ENCODE measurements around the gene PARP1. TPM values are rescaled to one million over a fixed set of nuclear protein-coding genes. Genes with fewer than 3 reads are reported as not detected.

PARP1 gene
- total RNA-seq, 1 experiment from 2014 or later, result 263 TPM

- Histone ChIP-seq H3K4me1 (ENCODE audit: insufficient read depth, low read length, poor library complexity, severe bottlenecking) (no peaks in the 10 kb centered on the region), H3K9me3 (ENCODE audit: low read depth, low read length, poor library complexity, severe bottlenecking) (no peaks in the 10 kb centered on the region), H3K27me3 (replicated peaks; ENCODE audit: insufficient read depth, low read depth, low read length, poor library complexity) (no peaks in the 10 kb centered on the region), H3K4me3 (ENCODE audit: low read depth, low read length, poor library complexity, severe bottlenecking) (no peak overlapping the region), H3K36me3 (ENCODE audit: insufficient read depth, low read length, poor library complexity, severe bottlenecking) (peaks cover 25% of the 10 kb centered on the region), H3K27ac (ENCODE audit: low read depth, low read length, poor library complexity, severe bottlenecking) (no peak overlapping the region)
- ChIA-PET CTCF (no interaction called here), POLR2A (ENCODE audit: low non-redundant PET) (no interaction called here)
- TF ChIP-seq EZH2 (IDR thresholded peaks at IDR 0.05; ENCODE audit: borderline replicate concordance, low read depth, low read length, poor library complexity, severe bottlenecking), result no peak
- no peak for TF ChIP-seq CTCF (conservative IDR thresholded peaks at IDR 0.05; ENCODE audit: low read depth, low read length)
- no TSS peak for BruUV-seq (replicated peaks)
- DNase-seq (ENCODE audit: low spot score), result no peak
- intact Hi-C loops (cut with micrococcal nuclease; ENCODE audit: unreplicated experiment), result no loop called here
These were observed 52.0 kb downstream of the PARP1 start for GRCh38 chr1:226355669-226356551.

- intact Hi-C loops (cut with micrococcal nuclease; ENCODE audit: unreplicated experiment), result no loop called here
- no peak for DNase-seq (ENCODE audit: low spot score)
- H3K27ac ChIP-seq (ENCODE audit: low read depth, low read length, poor library complexity, severe bottlenecking), result no peak overlapping the region
- BruUV-seq (replicated peaks), result no TSS peak
- ChIA-PET CTCF (no interaction called here), POLR2A (ENCODE audit: low non-redundant PET) (no interaction called here)
- no peak for TF ChIP-seq CTCF (conservative IDR thresholded peaks at IDR 0.05; ENCODE audit: low read depth, low read length)
- no peak for TF ChIP-seq EZH2 (IDR thresholded peaks at IDR 0.05; ENCODE audit: borderline replicate concordance, low read depth, low read length, poor library complexity, severe bottlenecking)
- no peaks in the 10 kb centered on the region for H3K27me3 ChIP-seq (replicated peaks; ENCODE audit: insufficient read depth, low read depth, low read length, poor library complexity)
- no peak overlapping the region for H3K4me3 ChIP-seq (ENCODE audit: low read depth, low read length, poor library complexity, severe bottlenecking)
- H3K4me1 ChIP-seq (ENCODE audit: insufficient read depth, low read length, poor library complexity, severe bottlenecking), result peaks cover 8% of the 10 kb centered on the region
- H3K9me3 ChIP-seq (ENCODE audit: low read depth, low read length, poor library complexity, severe bottlenecking), result no peaks in the 10 kb centered on the region
- H3K36me3 ChIP-seq (ENCODE audit: insufficient read depth, low read length, poor library complexity, severe bottlenecking), result peaks cover 16% of the 10 kb centered on the region
These were observed 52.9 kb downstream of the PARP1 start for GRCh38 chr1:226355016-226355415.

DNA sequence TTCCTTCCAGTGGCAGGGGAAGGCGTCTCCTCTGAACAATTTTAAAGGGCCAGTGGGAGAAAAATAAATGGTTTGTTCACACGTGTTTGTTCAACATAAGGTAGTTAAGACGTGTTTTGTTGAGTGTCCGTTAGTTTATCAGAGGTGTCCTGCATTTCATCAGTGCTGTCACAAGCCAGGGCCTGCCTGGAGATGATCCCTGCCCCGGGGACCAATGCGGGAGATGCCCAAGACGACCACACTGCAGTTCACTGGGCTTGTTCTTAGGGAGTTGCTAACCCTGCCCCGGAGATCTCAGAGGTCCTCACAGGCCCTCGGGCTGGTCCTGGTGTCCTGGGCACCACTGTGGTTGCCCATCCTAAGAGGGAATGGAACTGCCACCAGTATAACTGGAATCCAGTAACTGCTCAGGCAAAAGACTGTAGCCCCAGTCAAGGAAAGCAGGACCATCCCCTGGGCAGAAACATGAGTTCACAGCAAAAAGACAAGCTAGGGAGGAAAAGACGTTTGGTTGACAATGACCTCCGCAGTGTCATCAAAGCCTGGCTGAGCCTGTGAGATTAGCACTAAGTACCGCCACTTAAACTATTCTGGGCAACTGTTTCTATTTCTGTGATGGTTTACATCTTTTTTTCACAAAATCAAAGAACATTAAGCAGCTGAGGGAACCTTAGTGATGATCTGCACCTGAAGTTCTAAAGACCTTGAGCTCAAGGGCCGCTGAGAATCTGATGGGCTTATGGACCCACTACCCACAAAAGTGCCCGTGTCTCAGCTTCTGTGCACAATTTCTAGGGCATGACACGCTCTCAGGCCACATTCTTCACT is 54.0 kb downstream of the PARP1 start:
- H3K27ac ChIP-seq (ENCODE audit: low read depth, low read length, poor library complexity, severe bottlenecking), result no peak overlapping the region
- intact Hi-C loops (cut with micrococcal nuclease; ENCODE audit: unreplicated experiment), result no loop called here
- CTCF ChIA-PET, result no interaction called here
- no peaks in the 10 kb centered on the region for H3K9me3 ChIP-seq (ENCODE audit: low read depth, low read length, poor library complexity, severe bottlenecking)
- DNase-seq (ENCODE audit: low spot score), result no peak
- POLR2A ChIA-PET (ENCODE audit: low non-redundant PET), result no interaction called here
- no TSS peak for BruUV-seq (replicated peaks)
- H3K27me3 ChIP-seq (replicated peaks; ENCODE audit: insufficient read depth, low read depth, low read length, poor library complexity), result no peaks in the 10 kb centered on the region
- no peak overlapping the region for H3K4me3 ChIP-seq (ENCODE audit: low read depth, low read length, poor library complexity, severe bottlenecking)
- no peak for TF ChIP-seq CTCF (conservative IDR thresholded peaks at IDR 0.05; ENCODE audit: low read depth, low read length)
- no peak for TF ChIP-seq EZH2 (IDR thresholded peaks at IDR 0.05; ENCODE audit: borderline replicate concordance, low read depth, low read length, poor library complexity, severe bottlenecking)
- H3K36me3 ChIP-seq (ENCODE audit: insufficient read depth, low read length, poor library complexity, severe bottlenecking), result peaks cover 6% of the 10 kb centered on the region
- H3K4me1 ChIP-seq (ENCODE audit: insufficient read depth, low read length, poor library complexity, severe bottlenecking), result peaks cover 12% of the 10 kb centered on the region

All from A673 (cell line).